ENCODE results near the gene ZBTB5. TPM values are rescaled to one million over a fixed set of nuclear protein-coding genes. Genes with fewer than 3 reads are reported as not detected.

ZBTB5 gene
- total RNA-seq, 1 donor from 2014 or later = 6.3 TPM

DNA sequence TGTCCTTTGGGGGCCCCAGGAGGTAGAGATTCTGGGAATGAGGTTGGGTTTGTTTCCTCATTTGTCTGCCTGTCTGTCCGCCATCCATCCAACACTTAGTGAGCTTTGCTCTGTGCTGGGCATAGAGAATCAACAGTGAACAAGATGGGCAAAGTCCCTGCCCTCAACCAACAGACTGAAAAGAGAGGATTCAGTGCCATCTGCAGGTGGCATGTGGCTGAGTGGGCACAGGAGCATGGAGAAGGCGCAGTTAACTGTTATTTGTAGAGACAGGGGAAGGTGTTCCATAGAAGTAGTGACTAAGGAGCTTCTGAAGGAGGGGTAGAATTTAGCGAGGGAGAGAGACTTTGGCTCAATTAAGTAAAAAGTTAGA, 43.6 kb upstream of the ZBTB5 start:
- no peak for DNase-seq (ENCODE audit: low read depth)
- TF ChIP-seq, protein P1, sequence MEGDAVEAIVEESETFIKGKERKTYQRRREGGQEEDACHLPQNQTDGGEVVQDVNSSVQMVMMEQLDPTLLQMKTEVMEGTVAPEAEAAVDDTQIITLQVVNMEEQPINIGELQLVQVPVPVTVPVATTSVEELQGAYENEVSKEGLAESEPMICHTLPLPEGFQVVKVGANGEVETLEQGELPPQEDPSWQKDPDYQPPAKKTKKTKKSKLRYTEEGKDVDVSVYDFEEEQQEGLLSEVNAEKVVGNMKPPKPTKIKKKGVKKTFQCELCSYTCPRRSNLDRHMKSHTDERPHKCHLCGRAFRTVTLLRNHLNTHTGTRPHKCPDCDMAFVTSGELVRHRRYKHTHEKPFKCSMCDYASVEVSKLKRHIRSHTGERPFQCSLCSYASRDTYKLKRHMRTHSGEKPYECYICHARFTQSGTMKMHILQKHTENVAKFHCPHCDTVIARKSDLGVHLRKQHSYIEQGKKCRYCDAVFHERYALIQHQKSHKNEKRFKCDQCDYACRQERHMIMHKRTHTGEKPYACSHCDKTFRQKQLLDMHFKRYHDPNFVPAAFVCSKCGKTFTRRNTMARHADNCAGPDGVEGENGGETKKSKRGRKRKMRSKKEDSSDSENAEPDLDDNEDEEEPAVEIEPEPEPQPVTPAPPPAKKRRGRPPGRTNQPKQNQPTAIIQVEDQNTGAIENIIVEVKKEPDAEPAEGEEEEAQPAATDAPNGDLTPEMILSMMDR (conservative IDR thresholded peaks at IDR 0.05; ENCODE audit: low read depth, low read length) = peak; percentile 38
- H3K4me3 ChIP-seq (ENCODE audit: low read depth, low read length) = no peak overlapping the region

DNA sequence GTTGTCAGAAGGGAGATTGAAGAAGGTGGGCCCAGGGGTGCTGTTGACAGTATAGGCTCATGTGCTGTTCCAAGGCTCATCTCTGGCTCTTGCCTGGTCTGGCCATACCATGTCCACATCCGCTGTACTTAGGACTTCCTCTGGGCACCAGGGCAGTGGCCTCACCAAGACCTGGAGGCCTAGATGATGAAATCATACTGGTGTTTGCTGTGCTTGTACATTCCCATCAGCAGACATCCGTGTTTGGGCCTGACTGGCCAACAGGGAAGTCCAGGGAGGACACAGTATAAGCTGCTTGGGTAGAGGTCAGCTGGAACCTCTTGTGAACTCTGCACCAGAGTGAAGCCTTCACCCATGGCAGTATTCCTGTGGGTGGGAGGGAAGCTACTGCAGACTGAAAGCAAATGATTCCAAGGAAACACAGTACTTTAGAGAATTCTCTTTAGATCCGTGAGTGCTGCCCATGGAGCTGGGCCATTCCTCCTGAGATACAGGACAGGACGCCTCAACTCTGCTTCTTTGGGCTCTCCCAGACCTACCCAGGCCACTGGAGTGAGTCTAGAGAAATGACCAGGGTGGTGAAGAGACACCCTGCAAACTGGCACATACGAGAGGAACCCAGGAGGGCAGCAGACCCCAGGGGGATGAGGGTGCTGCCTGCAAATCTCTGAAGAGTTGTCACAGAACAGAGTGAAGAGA, 43.0 kb upstream of the ZBTB5 start:
- H3K4me3 ChIP-seq (ENCODE audit: low read depth, low read length) = no peak overlapping the region
- TF ChIP-seq, protein P1 (conservative IDR thresholded peaks at IDR 0.05; ENCODE audit: low read depth, low read length) = no peak
- DNase-seq (ENCODE audit: low read depth) = no peak

DNA sequence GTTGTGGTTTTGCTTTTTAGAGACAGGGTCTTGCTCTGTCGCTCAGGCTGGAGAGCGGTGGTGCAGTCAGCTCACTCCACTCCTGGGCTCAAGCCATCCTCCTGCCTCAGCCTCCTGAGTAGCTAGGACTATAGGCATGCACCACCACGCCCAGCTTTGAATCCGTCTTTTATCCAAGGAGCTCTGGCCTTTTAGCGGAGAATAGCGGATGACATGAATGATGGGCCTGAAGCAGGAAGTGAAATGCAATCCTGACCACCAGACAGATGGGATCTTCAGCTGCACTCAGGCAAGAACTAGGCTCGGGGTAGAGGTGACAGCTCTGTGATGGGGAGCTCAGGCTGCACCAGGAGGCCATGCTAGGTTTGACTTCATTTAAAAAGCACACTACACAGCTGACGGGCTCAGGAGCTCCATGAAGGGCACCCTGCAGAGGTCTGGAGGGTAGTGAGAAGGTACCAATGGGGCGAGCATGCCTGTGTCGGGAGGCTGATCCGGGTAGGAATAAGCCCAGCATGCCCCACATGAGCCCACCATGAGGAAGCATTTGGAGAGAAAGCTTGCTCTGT, 42.4 kb upstream of the ZBTB5 start:
- TF ChIP-seq, protein P1 (conservative IDR thresholded peaks at IDR 0.05; ENCODE audit: low read depth, low read length) = no peak
- no peak for DNase-seq (ENCODE audit: low read depth)
- no peak overlapping the region for H3K4me3 ChIP-seq (ENCODE audit: low read depth, low read length)

DNA sequence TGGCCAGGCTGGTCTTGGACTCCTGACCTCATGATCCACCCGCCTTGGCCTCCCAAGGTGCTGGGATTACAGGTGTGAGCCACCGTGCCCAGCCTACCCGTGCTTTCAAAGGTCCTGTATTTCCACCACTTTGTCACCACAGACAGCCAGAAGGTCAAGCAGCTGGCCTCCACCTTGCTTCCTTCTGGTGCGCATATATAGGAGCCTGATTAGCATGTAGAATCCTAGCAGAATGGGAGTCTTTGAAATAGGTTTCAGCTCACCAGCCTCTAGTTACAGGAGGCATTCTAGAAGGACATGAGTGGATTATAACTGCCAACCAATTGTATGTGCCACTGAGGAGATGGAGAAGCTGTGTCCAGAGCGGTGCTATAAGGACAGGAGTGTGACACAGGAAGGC, 39.4 kb upstream of the ZBTB5 start:
- no peak overlapping the region for H3K4me3 ChIP-seq (ENCODE audit: low read depth, low read length)
- TF ChIP-seq, protein P1 (conservative IDR thresholded peaks at IDR 0.05; ENCODE audit: low read depth, low read length) = no peak
- DNase-seq (ENCODE audit: low read depth) = no peak

DNA sequence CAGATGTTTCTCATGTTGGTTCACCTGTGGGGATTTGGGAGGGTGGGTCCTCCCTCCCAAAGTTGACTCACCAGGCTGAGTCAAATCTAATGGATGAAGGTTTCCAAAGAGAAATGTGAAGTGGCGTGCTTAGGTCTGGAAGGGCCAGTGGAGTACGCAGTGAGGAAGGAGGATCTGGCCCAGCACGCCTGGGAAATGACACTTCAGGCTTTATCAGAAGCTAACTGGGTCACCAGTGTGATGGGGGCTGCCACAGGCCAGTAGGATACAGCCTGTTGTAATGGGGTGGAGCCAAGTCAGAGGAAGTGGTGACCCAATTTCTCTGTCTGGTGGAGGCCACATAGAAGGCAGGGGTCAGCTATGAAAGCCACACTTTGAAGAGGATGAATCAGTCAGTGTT, 38.5 kb upstream of the ZBTB5 start:
- TF ChIP-seq, protein P1 (conservative IDR thresholded peaks at IDR 0.05; ENCODE audit: low read depth, low read length) = no peak
- H3K4me3 ChIP-seq (ENCODE audit: low read depth, low read length) = no peak overlapping the region
- DNase-seq (ENCODE audit: low read depth) = no peak

DNA sequence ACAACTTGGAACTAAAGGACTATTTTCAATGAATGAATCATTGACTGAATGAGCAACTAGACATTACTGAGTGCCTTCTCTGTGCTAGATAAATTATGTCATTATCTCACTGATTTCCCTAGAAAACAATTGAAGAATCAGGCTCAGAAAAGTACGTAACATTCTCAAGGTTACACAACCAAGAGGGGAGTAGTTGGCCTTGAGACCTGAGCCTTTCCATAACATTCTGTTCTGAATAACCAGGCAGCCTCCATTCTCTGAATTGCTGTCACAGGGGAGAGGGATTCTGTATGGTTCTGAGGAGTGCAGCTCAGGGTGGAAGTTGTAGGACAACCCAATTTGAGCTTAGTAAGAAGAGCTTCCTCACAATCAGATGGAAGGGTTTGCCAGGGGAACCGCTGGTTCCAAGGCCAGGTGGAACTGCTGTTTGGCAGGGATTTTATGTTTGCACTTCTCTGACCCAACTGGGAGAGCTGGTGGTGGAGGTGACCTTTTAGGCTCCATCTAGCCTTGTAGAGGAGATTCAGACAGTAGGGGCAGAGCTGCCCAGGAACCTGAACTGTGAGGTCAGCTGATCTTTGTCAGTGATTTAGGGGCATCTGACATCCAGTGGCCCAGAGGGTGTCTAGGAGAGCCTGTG, 36.8 kb upstream of the ZBTB5 start:
- no peak overlapping the region for H3K4me3 ChIP-seq (ENCODE audit: low read depth, low read length)
- DNase-seq (ENCODE audit: low read depth) = no peak
- TF ChIP-seq, protein P1 (conservative IDR thresholded peaks at IDR 0.05; ENCODE audit: low read depth, low read length) = no peak

All from epithelial cell of proximal tubule (primary cell).